SK-N-SH treated with all-trans-retinoic acid at 6 μM for 48 hours (cell line): ENCODE measurements around the gene RBM14.

ENCODE experiments used
- ATAC-seq: fragments of 200-7000 bp; cut with Tn5 transposase; 3 replicates; pipeline ENCODE4 v1.9.1; 2020; ENCODE audit warnings: mild to moderate bottlenecking, moderate library complexity
- ARNTL ChIP-seq: fragments of 450-650 bp; formaldehyde crosslinking; IDR thresholded peaks from 2 replicates; pipeline ENCODE4 v1.5.0; 2020; ENCODE audit warnings: low read depth, mild to moderate bottlenecking, moderate library complexity, borderline replicate concordance
- BACH2 ChIP-seq: fragments of 250-450 bp; sonication (Bioruptor Pico); IDR thresholded peaks from 2 replicates; pipeline ENCODE4 v1.9.0; 2021; ENCODE audit warnings: mild to moderate bottlenecking, borderline replicate concordance
- CREB5 ChIP-seq: fragments of 250-450 bp; sonication (Bioruptor Pico); IDR thresholded peaks from 2 replicates; pipeline ENCODE4 v1.5.1; 2020; ENCODE audit warnings: low read depth, mild to moderate bottlenecking, moderate library complexity
- CSDC2 ChIP-seq: fragments of 250-450 bp; sonication (Bioruptor Pico); IDR thresholded peaks from 2 replicates; pipeline ENCODE4 v1.5.0; 2020; ENCODE audit warnings: mild to moderate bottlenecking, moderate library complexity
- ESRRG ChIP-seq: fragments of 250-450 bp; sonication (Bioruptor Pico); IDR thresholded peaks from 2 replicates; pipeline ENCODE4 v1.6.1; 2021; ENCODE audit warnings: mild to moderate bottlenecking
- GLIS3 ChIP-seq: fragments of 250-450 bp; sonication (Bioruptor Pico); IDR thresholded peaks from 2 replicates; pipeline ENCODE4 v1.5.0; 2020; ENCODE audit warnings: mild to moderate bottlenecking, moderate library complexity
- ISL1 ChIP-seq: fragments of 250-450 bp; sonication (Bioruptor Pico); IDR thresholded peaks from 2 replicates; pipeline ENCODE4 v2.1.2; 2022; ENCODE audit warnings: mild to moderate bottlenecking, moderate library complexity
- OSR1 ChIP-seq: fragments of 250-450 bp; sonication (Bioruptor Pico); IDR thresholded peaks from 2 replicates; pipeline ENCODE4 v1.8.0; 2022; ENCODE audit warnings: moderate library complexity, mild to moderate bottlenecking, inconsistent platforms
- PATZ1 ChIP-seq: fragments of 250-450 bp; sonication (Bioruptor Pico); IDR thresholded peaks from 2 replicates; pipeline ENCODE4 v1.8.0; 2020; ENCODE audit warnings: mild to moderate bottlenecking, moderate library complexity, borderline replicate concordance
- POU6F1 ChIP-seq: fragments of 250-450 bp; sonication (Bioruptor Pico); IDR thresholded peaks from 2 replicates; pipeline ENCODE4 v1.8.0; 2021; ENCODE audit warnings: low read depth, mild to moderate bottlenecking, moderate library complexity, borderline replicate concordance
- PPARA ChIP-seq: fragments of 250-450 bp; sonication (Bioruptor Pico); IDR thresholded peaks from 2 replicates; pipeline ENCODE4 v1.5.0; 2020; ENCODE audit warnings: mild to moderate bottlenecking, borderline replicate concordance
- RARB ChIP-seq: fragments of 250-450 bp; sonication (Bioruptor Pico); IDR thresholded peaks from 2 replicates; pipeline ENCODE4 v1.8.0; 2021; ENCODE audit warnings: mild to moderate bottlenecking, moderate library complexity
- TCF4 ChIP-seq: fragments of 250-450 bp; sonication (Bioruptor Pico); IDR thresholded peaks from 2 replicates; pipeline ENCODE4 v1.8.0; 2021; ENCODE audit warnings: mild to moderate bottlenecking, moderate library complexity, borderline replicate concordance
- TOX ChIP-seq: fragments of 250-450 bp; sonication (Bioruptor Pico); IDR thresholded peaks from 2 replicates; pipeline ENCODE4 v1.8.0; 2021; ENCODE audit warnings: mild to moderate bottlenecking, moderate library complexity, borderline replicate concordance
- TSHZ2 ChIP-seq: fragments of 250-450 bp; sonication (Bioruptor Pico); IDR thresholded peaks from 2 replicates; pipeline ENCODE4 v1.5.0; 2020; ENCODE audit warnings: mild to moderate bottlenecking, moderate library complexity
- ZC3H10 ChIP-seq: fragments of 250-450 bp; sonication (Bioruptor Pico); IDR thresholded peaks from 2 replicates; pipeline ENCODE4 v1.5.1; 2021; ENCODE audit warnings: mild to moderate bottlenecking, moderate library complexity
- ZFP3 ChIP-seq: fragments of 250-450 bp; sonication (Bioruptor Pico); IDR thresholded peaks from 2 replicates; pipeline ENCODE4 v1.5.0; 2020; ENCODE audit warnings: mild to moderate bottlenecking, moderate library complexity
- ZFP30 ChIP-seq: fragments of 450-650 bp; formaldehyde crosslinking; IDR thresholded peaks from 2 replicates; pipeline ENCODE4 v1.5.0; 2022; ENCODE audit warnings: mild to moderate bottlenecking, moderate library complexity
- ZNF565 ChIP-seq: fragments of 450-650 bp; formaldehyde crosslinking; conservative IDR thresholded peaks from 2 replicates; pipeline ENCODE4 v1.5.0; 2020; ENCODE audit warnings: low read depth, mild to moderate bottlenecking, moderate library complexity
- ZNF70 ChIP-seq: fragments of 450-650 bp; formaldehyde crosslinking; IDR thresholded peaks from 2 replicates; pipeline ENCODE4 v1.5.0; 2020; ENCODE audit warnings: mild to moderate bottlenecking, moderate library complexity
- ZNF8 ChIP-seq: fragments of 450-650 bp; formaldehyde crosslinking; IDR thresholded peaks from 2 replicates; pipeline ENCODE4 v1.5.0; 2020; ENCODE audit warnings: mild to moderate bottlenecking, moderate library complexity

The RBM14 gene

GRCh38 chr11:66609721-66610617, 6.5 kb upstream of the RBM14 start:
- no peak for ATAC-seq
- TF ChIP-seq OSR1 (CRISPR knock-in tag) (no peak), GLIS3 (no peak), TCF4 (CRISPR knock-in tag) (no peak), TOX (CRISPR knock-in tag) (no peak), BACH2 (no peak), PATZ1 (CRISPR knock-in tag) (no peak), ZNF70 (CRISPR knock-in tag) (no peak), TSHZ2 (no peak), ZNF565 (CRISPR knock-in tag) (no peak), ISL1 (no peak), ARNTL (no peak), PPARA (CRISPR knock-in tag) (no peak), ESRRG (CRISPR knock-in tag) (no peak), RARB (CRISPR knock-in tag) (no peak), ZFP3 (CRISPR knock-in tag) (no peak), ZFP30 (CRISPR knock-in tag) (no peak), ZC3H10 (CRISPR knock-in tag) (no peak), ZNF8 (CRISPR knock-in tag) (no peak), POU6F1 (CRISPR knock-in tag) (no peak)

GRCh38 chr11:66612458-66612857, 4.0 kb upstream of the RBM14 start:
- TF ChIP-seq RARB (CRISPR knock-in tag) = no peak
- no peak for TF ChIP-seq TOX (CRISPR knock-in tag)
- no peak for ATAC-seq

GRCh38 chr11:66614073-66614472, 2.4 kb upstream of the RBM14 start:
- no peak for TF ChIP-seq PATZ1 (CRISPR knock-in tag)
- TF ChIP-seq ISL1 = no peak
- no peak for TF ChIP-seq ZNF8 (CRISPR knock-in tag)
- TF ChIP-seq TSHZ2 = no peak
- no peak for TF ChIP-seq ZFP3 (CRISPR knock-in tag)
- TF ChIP-seq CREB5 = no peak
- TF ChIP-seq OSR1 (CRISPR knock-in tag) = no peak
- no peak for TF ChIP-seq BACH2
- no peak for TF ChIP-seq RARB (CRISPR knock-in tag)
- TF ChIP-seq ESRRG (CRISPR knock-in tag) = no peak
- TF ChIP-seq TOX (CRISPR knock-in tag) = no peak
- no peak for TF ChIP-seq ZNF565 (CRISPR knock-in tag)
- TF ChIP-seq ZFP30 (CRISPR knock-in tag) = no peak
- no peak for TF ChIP-seq CSDC2 (CRISPR knock-in tag)
- no peak for TF ChIP-seq PPARA (CRISPR knock-in tag)
- ATAC-seq = no peak
